T-cell (primary cell): ENCODE results near the gene TTLL12. TPM values are rescaled to one million over a fixed set of nuclear protein-coding genes. Genes with fewer than 3 reads are reported as not detected.

ENCODE experiments used
- ATAC-seq, 4 experiments: fragments of 200-7000 bp in 3 of 4; fragments of 150-1000 bp in 1 of 4; cut with Tn5 transposase; replicated peaks in 1 of 4; 1 replicate in 3 of 4; 2 replicates in 1 of 4; pipeline ENCODE4 v1.10.0; 2021; ENCODE audit warnings: moderate library complexity in 3 of 4, mild to moderate bottlenecking in 2 of 4, moderate number of reproducible peaks in 1 of 4
- CTCF ChIA-PET, 2 donors: fragments of 300-600 bp; sonication (Branson Sonifier 250); formaldehyde crosslinking; loops; one replicate each; lab custom pipeline; 2022; ENCODE audit warnings: antibody characterized with exemption in 2 of 2; lab: Charles Lee
- POLR2A ChIA-PET, 2 donors: fragments of 300-600 bp; sonication (Branson Sonifier 250); formaldehyde crosslinking; loops; one replicate each; lab custom pipeline; 2022; ENCODE audit warnings: antibody characterized with exemption in 2 of 2; lab: Charles Lee
- DNase-seq, 35 experiments: peaks; one replicate each; pipeline versions ENCODE4 v3.0.0 to v3.0.0-alpha.2; 2013 to 2023
- H3K27ac ChIP-seq: one replicate; pipeline ENCODE4 v1.5.1; 2013; ENCODE audit warnings: low read length
- H3K27me3 ChIP-seq, 2 experiments: replicated peaks in 1 of 2; 1 replicate in 1 of 2; 2 replicates in 1 of 2; pipeline versions ENCODE4 v1.6.1 to v1.7.0; 2013; ENCODE audit warnings: low read length in 1 of 2, mixed read lengths in 1 of 2; ENCODE audit not compliant: control insufficient read depth in 2 of 2, insufficient read depth in 2 of 2; ENCODE audit errors: extremely low read depth in 1 of 2
- H3K36me3 ChIP-seq, 2 donors: 1 replicate in 1 of 2; 2 replicates in 1 of 2; pipeline versions ENCODE4 v1.6.1 to v1.7.0; 2013; ENCODE audit warnings: low read length in 1 of 2; ENCODE audit not compliant: control insufficient read depth in 2 of 2, insufficient read depth in 1 of 2; ENCODE audit errors: extremely low read depth in 1 of 2
- H3K4me1 ChIP-seq, 2 experiments: 1 replicate in 1 of 2; 2 replicates in 1 of 2; pipeline versions ENCODE4 v1.6.1 to v1.7.0; 2013; ENCODE audit warnings: low read length in 2 of 2, mixed read lengths in 1 of 2; ENCODE audit not compliant: insufficient read depth in 2 of 2, control insufficient read depth in 1 of 2; ENCODE audit errors: extremely low read depth in 1 of 2
- H3K4me3 ChIP-seq, 2 donors: 1 replicate in 1 of 2; 2 replicates in 1 of 2; pipeline versions ENCODE4 v1.5.1 to v1.7.0; 2013; ENCODE audit warnings: mild to moderate bottlenecking in 2 of 2, low read length in 1 of 2, moderate library complexity in 1 of 2; ENCODE audit not compliant: control insufficient read depth in 1 of 2; ENCODE audit errors: extremely low read depth in 1 of 2
- H3K9me3 ChIP-seq: 2 replicates; pipeline ENCODE4 v1.7.0; 2013
- H3K27ac Mint-ChIP-seq, 2 donors: one replicate each; pipeline ENCODE4 v1.8.0; 2020 to 2021; ENCODE audit warnings: mild to moderate bottlenecking in 2 of 2, mixed read lengths in 2 of 2
- H3K27me3 Mint-ChIP-seq, 2 donors: one replicate each; pipeline ENCODE4 v1.8.0; 2021 to 2022; ENCODE audit warnings: mixed read lengths in 2 of 2
- H3K36me3 Mint-ChIP-seq: one replicate; pipeline ENCODE4 v1.8.0; 2021; ENCODE audit warnings: mixed read lengths
- H3K4me1 Mint-ChIP-seq, 3 donors: one replicate each; pipeline ENCODE4 v1.8.0; 2020 to 2022; ENCODE audit warnings: mixed read lengths in 3 of 3, mild to moderate bottlenecking in 1 of 3
- H3K4me3 Mint-ChIP-seq, 3 donors: one replicate each; pipeline ENCODE4 v1.8.0; 2020 to 2022; ENCODE audit warnings: mild to moderate bottlenecking in 3 of 3, mixed read lengths in 3 of 3, moderate library complexity in 3 of 3
- H3K9me3 Mint-ChIP-seq, 3 donors: one replicate each; pipeline ENCODE4 v1.8.0; 2020 to 2022; ENCODE audit warnings: mixed read lengths in 3 of 3
- WGBS: methylation state at CpG from one replicate; pipeline ENCODE4 v1.1.5; 2013; ENCODE audit warnings: missing lambda C conversion rate; ENCODE audit not compliant: insufficient coverage; 5-methylcytosine and 5-hydroxymethylcytosine counted together
- total RNA-seq, 35 experiments: library from RNA in 6 of 35; stranded (reverse) in 6 of 35; fragments of 120-200 nt in 1 of 35; gene quantifications; one replicate each; pipeline versions ENCODE4 v1.2.1 to v1.2.4 and lab custom pipeline; 2013 to 2026

TTLL12 gene
- total RNA-seq, 5 donors from 2014 or later (not counting 1 experiment from before 2014, with no cell fraction given) = 17.1 to 38.1 (median 33.8) TPM

- no peak overlapping the region for H3K4me3 ChIP-seq
- peaks cover 0 to 29% of the 10 kb centered on the region in 2 experiments for H3K27me3 ChIP-seq
- H3K36me3 Mint-ChIP-seq = no peaks in the 10 kb centered on the region
- no peak overlapping the region for H3K4me3 Mint-ChIP-seq
- ATAC-seq = no peak
- H3K9me3 ChIP-seq = no peaks in the 10 kb centered on the region
- peak overlapping the region in 1 of 2 donors; percentile 53 for H3K27ac Mint-ChIP-seq
- no peak overlapping the region for H3K27ac ChIP-seq
- 83% methylated on average over 11 of the region's 19 CpGs for WGBS
- H3K9me3 Mint-ChIP-seq = no peaks in the 10 kb centered on the region
- CTCF ChIA-PET = no interaction called here
- no peak for DNase-seq
- peaks cover 0 to 13% of the 10 kb centered on the region in 2 experiments for H3K4me1 ChIP-seq
- POLR2A ChIA-PET = no interaction called here
- peaks cover 3 to 5% (median 5%) of the 10 kb centered on the region in 3 donors for H3K4me1 Mint-ChIP-seq
- H3K27me3 Mint-ChIP-seq = peaks cover 4 to 5% of the 10 kb centered on the region in 2 donors
- H3K36me3 ChIP-seq = no peaks in the 10 kb centered on the region
Measured at GRCh38 chr22:43226377-43227238, 39.7 kb upstream of the TTLL12 start.

- Histone ChIP-seq H3K36me3 (no peaks in the 10 kb centered on the region), H3K27ac (no peak overlapping the region), H3K27me3 (peaks cover 0 to 23% of the 10 kb centered on the region in 2 experiments), H3K9me3 (no peaks in the 10 kb centered on the region), H3K4me1 (peaks cover 0 to 4% of the 10 kb centered on the region in 2 experiments), H3K4me3 (no peak overlapping the region)
- Mint-ChIP-seq H3K27ac (no peak overlapping the region), H3K9me3 (no peaks in the 10 kb centered on the region), H3K4me1 (no peaks in the 10 kb centered on the region), H3K36me3 (no peaks in the 10 kb centered on the region), H3K4me3 (no peak overlapping the region), H3K27me3 (no peaks in the 10 kb centered on the region)
- DNase-seq (no peak), ATAC-seq (no peak)
- ChIA-PET POLR2A (no interaction called here), CTCF (no interaction called here)
- WGBS = 93% methylated on average over 4 of the region's 8 CpGs
Measured at GRCh38 chr22:43225609-43226008, 38.7 kb upstream of the TTLL12 start.

GRCh38 chr22:43222987-43223386, 36.1 kb upstream of the TTLL12 start:
- Mint-ChIP-seq H3K4me1 (no peaks in the 10 kb centered on the region), H3K4me3 (no peak overlapping the region)

GRCh38 chr22:43222262-43222661, 35.3 kb upstream of the TTLL12 start:
- no peaks in the 10 kb centered on the region for H3K36me3 ChIP-seq
- H3K27me3 Mint-ChIP-seq = peaks cover 0 to 3% of the 10 kb centered on the region in 2 donors
- CTCF ChIA-PET = interaction anchor here in 1 of 2 donors (0.5 kb wide), 1 partner anchor 1238 kb away, joined by 6 read pairs; no protein-coding TSS in a partner anchor
- no peak overlapping the region for H3K4me3 ChIP-seq
- H3K4me1 ChIP-seq = peaks cover 0 to 4% of the 10 kb centered on the region in 2 experiments
- H3K27me3 ChIP-seq = peaks cover 0 to 25% of the 10 kb centered on the region in 2 experiments
- H3K36me3 Mint-ChIP-seq = no peaks in the 10 kb centered on the region
- H3K4me1 Mint-ChIP-seq = no peaks in the 10 kb centered on the region
- H3K9me3 Mint-ChIP-seq = no peaks in the 10 kb centered on the region
- H3K4me3 Mint-ChIP-seq = no peak overlapping the region
- POLR2A ChIA-PET = no interaction called here
- no peak overlapping the region for H3K27ac Mint-ChIP-seq
- WGBS = 81% methylated on average over 13 of the region's 13 CpGs
- ATAC-seq (no peak), DNase-seq (no peak)
- no peak overlapping the region for H3K27ac ChIP-seq
- no peaks in the 10 kb centered on the region for H3K9me3 ChIP-seq

More at GRCh38 chr22:43222987-43223386, 36.1 kb upstream of the TTLL12 start:
- no peaks in the 10 kb centered on the region for H3K36me3 ChIP-seq
- no peaks in the 10 kb centered on the region for H3K36me3 Mint-ChIP-seq
- peaks cover 0 to 4% of the 10 kb centered on the region in 2 experiments for H3K4me1 ChIP-seq
- WGBS = 68% methylated on average over 5 of the region's 13 CpGs
- no peaks in the 10 kb centered on the region for H3K9me3 Mint-ChIP-seq
- POLR2A ChIA-PET = no interaction called here
- H3K4me3 ChIP-seq = no peak overlapping the region
- H3K27ac Mint-ChIP-seq = no peak overlapping the region
- CTCF ChIA-PET = no interaction called here
- H3K27me3 Mint-ChIP-seq = peaks cover 0 to 3% of the 10 kb centered on the region in 2 donors
- ATAC-seq (no peak), DNase-seq (no peak)
- H3K27ac ChIP-seq = no peak overlapping the region
- peaks cover 0 to 25% of the 10 kb centered on the region in 2 experiments for H3K27me3 ChIP-seq
- H3K9me3 ChIP-seq = no peaks in the 10 kb centered on the region

GRCh38 chr22:43220625-43221380, 33.9 kb upstream of the TTLL12 start:
- Mint-ChIP-seq H3K27me3 (peaks cover 0 to 3% of the 10 kb centered on the region in 2 donors), H3K4me1 (no peaks in the 10 kb centered on the region), H3K9me3 (no peaks in the 10 kb centered on the region), H3K36me3 (no peaks in the 10 kb centered on the region), H3K4me3 (no peak overlapping the region), H3K27ac (no peak overlapping the region)
- Histone ChIP-seq H3K4me3 (no peak overlapping the region), H3K36me3 (no peaks in the 10 kb centered on the region), H3K9me3 (no peaks in the 10 kb centered on the region), H3K27ac (no peak overlapping the region), H3K4me1 (no peaks in the 10 kb centered on the region), H3K27me3 (peaks cover 0 to 21% of the 10 kb centered on the region in 2 experiments)
- ChIA-PET CTCF (no interaction called here), POLR2A (no interaction called here)
- DNase-seq = no peak
- ATAC-seq = no peak
- 85% methylated on average over 10 of the region's 22 CpGs for WGBS

GRCh38 chr22:43218786-43219185, 31.9 kb upstream of the TTLL12 start:
- H3K36me3 Mint-ChIP-seq = no peaks in the 10 kb centered on the region
- DNase-seq = no peak
- WGBS = 70% methylated on average over 1 of the region's 1 CpG

More at GRCh38 chr22:43218786-43219185, 31.9 kb upstream of the TTLL12 start:
- Histone ChIP-seq H3K4me1 (no peaks in the 10 kb centered on the region), H3K27me3 (peaks cover 0 to 21% of the 10 kb centered on the region in 2 experiments), H3K36me3 (no peaks in the 10 kb centered on the region), H3K4me3 (no peak overlapping the region), H3K9me3 (no peaks in the 10 kb centered on the region), H3K27ac (no peak overlapping the region)
- Mint-ChIP-seq H3K27me3 (peaks cover 0 to 3% of the 10 kb centered on the region in 2 donors), H3K27ac (no peak overlapping the region), H3K4me3 (no peak overlapping the region), H3K4me1 (no peaks in the 10 kb centered on the region), H3K9me3 (no peaks in the 10 kb centered on the region)
- CTCF ChIA-PET = interaction anchor here in 1 of 2 donors (0.7 kb wide), 1 partner anchor 32 kb away, joined by 3 read pairs; no protein-coding TSS in a partner anchor
- POLR2A ChIA-PET = no interaction called here
- ATAC-seq = no peak
